Thoracic aorta (tissue), 2 donors: Measurements from ENCODE around the gene GDI1. TPM values are rescaled to one million over a fixed set of nuclear protein-coding genes. Genes with fewer than 3 reads are reported as not detected.

ENCODE experiments used
- ATAC-seq: fragments of 150-250 bp; one replicate; pipeline ENCODE4 v1.8.0; 2017; ENCODE audit warnings: low read depth; ENCODE audit not compliant: insufficient number of reproducible peaks, low FRiP score
- DNase-seq: peaks from one replicate; pipeline ENCODE4 v3.0.0-alpha.2; 2020; ENCODE audit warnings: low spot score
- H3K27ac ChIP-seq, 2 donors: fragments of 200-600 bp; sonication (generic); 1 replicate in 1 of 2; 2 replicates in 1 of 2; pipeline ENCODE4 v1.5.1; 2016; ENCODE audit warnings: mild to moderate bottlenecking in 2 of 2, moderate library complexity in 2 of 2
- H3K27me3 ChIP-seq: fragments of 200-600 bp; sonication (generic); replicated peaks from 2 replicates; pipeline ENCODE4 v1.6.0; 2016; ENCODE audit warnings: mild to moderate bottlenecking; ENCODE audit not compliant: insufficient read depth
- H3K36me3 ChIP-seq: fragments of 200-600 bp; sonication (generic); one replicate; pipeline ENCODE4 v1.5.1; 2016
- H3K4me1 ChIP-seq, 2 donors: fragments of 200-600 bp; sonication (generic); 1 replicate in 1 of 2; 2 replicates in 1 of 2; pipeline versions ENCODE4 v1.5.1 to v1.6.0; 2016; ENCODE audit warnings: low read depth in 2 of 2, mild to moderate bottlenecking in 1 of 2; ENCODE audit not compliant: control insufficient read depth in 1 of 2
- H3K4me3 ChIP-seq: fragments of 200-600 bp; sonication (generic); 2 replicates; pipeline ENCODE4 v1.5.1; 2016; ENCODE audit warnings: mild to moderate bottlenecking
- H3K9me3 ChIP-seq: fragments of 200-600 bp; sonication (generic); 2 replicates; pipeline ENCODE4 v1.5.1; 2016
- total RNA-seq, 2 donors: library from RNA; depleted of rRNA; stranded (reverse); fragments of >200 nt; gene quantifications; one replicate each; pipeline versions ENCODE4 v1.1.0 to v1.2.3, GENCODE V29; 2016
- TF ChIP-seq, protein P1 (sequence below): fragments of 200-600 bp; sonication (generic); IDR thresholded peaks from one replicate; pipeline ENCODE4 v1.5.1; 2019; ENCODE audit warnings: antibody characterized with exemption

The GDI1 gene
- total RNA-seq, 2 donors from 2014 or later = 99.4 to 151 TPM

DNA sequence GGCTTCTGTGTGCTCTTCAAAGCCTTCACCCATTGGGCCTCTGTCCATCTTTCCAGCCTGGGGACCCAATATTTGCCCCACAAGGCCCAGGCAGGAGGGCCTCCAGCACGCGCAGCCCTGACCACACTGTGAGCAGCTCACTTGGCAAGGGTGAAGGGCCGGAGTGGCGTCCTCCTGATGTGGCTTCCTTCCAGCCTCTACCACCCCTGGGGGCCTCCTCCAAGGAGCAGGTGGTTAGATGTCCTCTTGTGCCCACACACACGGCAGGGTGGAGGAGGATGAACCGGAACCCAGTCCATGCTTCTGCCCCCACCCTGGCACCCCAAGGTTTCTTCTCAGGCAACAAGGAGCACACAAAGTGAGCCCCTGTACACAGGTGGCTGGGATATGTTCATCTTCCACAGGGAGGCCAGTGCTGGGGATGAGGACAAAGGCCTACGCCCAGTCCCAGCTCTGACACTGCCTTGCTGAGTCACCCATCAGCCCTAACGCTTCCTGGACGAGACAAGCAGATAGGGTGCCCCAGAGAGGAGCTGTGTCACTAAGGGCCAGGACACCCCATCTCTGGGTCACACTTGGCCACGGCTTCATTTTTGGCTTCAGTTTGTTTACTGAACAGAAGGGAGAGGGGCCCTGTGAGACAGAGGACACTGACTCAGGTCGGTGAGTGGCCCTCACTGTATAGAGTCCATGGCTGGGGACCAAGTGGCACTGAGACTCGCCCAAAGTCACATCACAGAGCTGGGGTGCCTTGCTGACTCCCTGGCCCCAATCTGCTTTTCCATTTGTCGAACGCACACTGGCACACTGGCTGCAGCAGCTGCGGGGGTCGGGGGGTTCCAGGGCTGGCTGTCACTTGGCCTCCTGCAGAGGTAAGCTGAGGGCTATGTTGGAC, 47.5 kb downstream of the GDI1 start:
- Histone ChIP-seq H3K27ac (no peak overlapping the region), H3K36me3 (peaks cover 5% of the 10 kb centered on the region), H3K4me1 (peaks cover 3 to 39% of the 10 kb centered on the region in 2 donors), H3K27me3 (no peaks in the 10 kb centered on the region), H3K4me3 (no peak overlapping the region), H3K9me3 (no peaks in the 10 kb centered on the region)
- no peak for ATAC-seq
- DNase-seq = no peak
- TF ChIP-seq, protein P1, sequence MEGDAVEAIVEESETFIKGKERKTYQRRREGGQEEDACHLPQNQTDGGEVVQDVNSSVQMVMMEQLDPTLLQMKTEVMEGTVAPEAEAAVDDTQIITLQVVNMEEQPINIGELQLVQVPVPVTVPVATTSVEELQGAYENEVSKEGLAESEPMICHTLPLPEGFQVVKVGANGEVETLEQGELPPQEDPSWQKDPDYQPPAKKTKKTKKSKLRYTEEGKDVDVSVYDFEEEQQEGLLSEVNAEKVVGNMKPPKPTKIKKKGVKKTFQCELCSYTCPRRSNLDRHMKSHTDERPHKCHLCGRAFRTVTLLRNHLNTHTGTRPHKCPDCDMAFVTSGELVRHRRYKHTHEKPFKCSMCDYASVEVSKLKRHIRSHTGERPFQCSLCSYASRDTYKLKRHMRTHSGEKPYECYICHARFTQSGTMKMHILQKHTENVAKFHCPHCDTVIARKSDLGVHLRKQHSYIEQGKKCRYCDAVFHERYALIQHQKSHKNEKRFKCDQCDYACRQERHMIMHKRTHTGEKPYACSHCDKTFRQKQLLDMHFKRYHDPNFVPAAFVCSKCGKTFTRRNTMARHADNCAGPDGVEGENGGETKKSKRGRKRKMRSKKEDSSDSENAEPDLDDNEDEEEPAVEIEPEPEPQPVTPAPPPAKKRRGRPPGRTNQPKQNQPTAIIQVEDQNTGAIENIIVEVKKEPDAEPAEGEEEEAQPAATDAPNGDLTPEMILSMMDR = no peak

DNA sequence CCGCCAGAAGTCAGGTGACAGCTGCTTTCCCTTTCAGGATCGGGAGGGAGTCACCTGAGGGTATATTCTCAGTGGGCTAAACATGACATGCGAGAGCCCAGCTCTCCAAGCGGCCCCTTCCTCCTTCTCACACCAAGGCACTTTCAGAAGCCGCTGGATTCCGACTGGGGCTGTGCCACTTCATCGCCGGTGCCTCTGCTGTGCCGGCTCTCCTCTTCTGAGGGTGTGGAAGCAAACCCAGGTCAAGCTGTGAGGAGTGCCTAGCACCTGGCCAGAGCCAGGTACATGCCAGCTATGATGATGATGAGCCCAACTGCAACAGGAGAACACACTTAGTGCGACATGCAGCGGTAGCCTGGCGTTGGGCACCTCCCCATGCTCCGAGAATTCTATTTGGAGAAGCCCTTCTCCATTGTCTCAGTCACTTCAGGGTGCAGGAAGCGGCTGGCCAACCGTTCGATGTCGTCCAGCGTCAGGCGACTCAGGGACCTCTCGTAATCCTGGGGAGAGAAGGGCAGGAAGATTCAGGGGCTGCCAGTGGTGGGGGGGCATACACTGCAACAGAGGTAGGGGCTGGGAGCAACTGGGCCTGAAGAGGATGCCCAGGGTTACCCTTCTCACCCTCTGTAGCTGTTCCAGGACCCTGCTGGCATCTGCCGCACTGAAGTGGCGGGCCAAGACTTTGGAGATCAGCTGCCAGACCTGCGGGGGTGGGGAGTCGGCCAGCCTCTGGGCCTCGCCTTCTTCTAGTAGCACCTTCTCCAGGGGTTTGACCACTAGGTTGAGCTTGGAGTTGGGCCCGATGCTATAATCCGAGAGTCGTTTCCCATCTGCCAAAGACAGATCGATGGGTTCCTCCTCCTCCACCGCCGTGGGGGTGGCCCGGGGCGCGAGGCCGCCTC, 48.4 kb downstream of the GDI1 start:
- Histone ChIP-seq H3K9me3 (no peaks in the 10 kb centered on the region), H3K4me3 (peak overlapping the region; percentile 78), H3K4me1 (peaks cover 3 to 41% of the 10 kb centered on the region in 2 donors), H3K27me3 (no peaks in the 10 kb centered on the region), H3K27ac (peak overlapping the region; percentile 38 to 77), H3K36me3 (peaks cover 5% of the 10 kb centered on the region)
- DNase-seq (no peak), ATAC-seq (no peak)
- TF ChIP-seq, protein P1 = no peak

DNA sequence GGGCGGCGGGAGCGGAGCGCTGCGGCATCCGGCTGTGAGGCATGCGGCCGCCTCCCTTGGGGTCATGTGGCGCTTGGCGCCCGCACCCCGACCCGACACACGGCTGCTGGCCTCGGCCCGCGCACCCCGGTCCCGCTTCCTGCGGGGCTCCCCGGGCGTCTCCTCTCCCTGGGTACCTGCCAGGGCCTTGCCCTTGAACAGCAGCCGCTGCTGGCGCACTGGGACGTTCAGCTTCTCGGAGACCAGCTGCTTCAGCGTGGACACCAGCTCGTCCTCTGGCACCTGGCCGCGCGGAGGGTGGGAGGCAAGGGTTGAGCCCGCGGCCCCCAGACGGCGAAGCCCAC, 49.1 kb downstream of the GDI1 start:
- H3K27me3 ChIP-seq = no peaks in the 10 kb centered on the region
- TF ChIP-seq, protein P1 = no peak
- DNase-seq (no peak), ATAC-seq (no peak)
- H3K9me3 ChIP-seq = no peaks in the 10 kb centered on the region
- H3K4me1 ChIP-seq = peaks cover 3 to 41% of the 10 kb centered on the region in 2 donors
- H3K36me3 ChIP-seq = peaks cover 5% of the 10 kb centered on the region
- H3K27ac ChIP-seq = peak overlapping the region; percentile 38 to 77
- peak overlapping the region; percentile 78 for H3K4me3 ChIP-seq

DNA sequence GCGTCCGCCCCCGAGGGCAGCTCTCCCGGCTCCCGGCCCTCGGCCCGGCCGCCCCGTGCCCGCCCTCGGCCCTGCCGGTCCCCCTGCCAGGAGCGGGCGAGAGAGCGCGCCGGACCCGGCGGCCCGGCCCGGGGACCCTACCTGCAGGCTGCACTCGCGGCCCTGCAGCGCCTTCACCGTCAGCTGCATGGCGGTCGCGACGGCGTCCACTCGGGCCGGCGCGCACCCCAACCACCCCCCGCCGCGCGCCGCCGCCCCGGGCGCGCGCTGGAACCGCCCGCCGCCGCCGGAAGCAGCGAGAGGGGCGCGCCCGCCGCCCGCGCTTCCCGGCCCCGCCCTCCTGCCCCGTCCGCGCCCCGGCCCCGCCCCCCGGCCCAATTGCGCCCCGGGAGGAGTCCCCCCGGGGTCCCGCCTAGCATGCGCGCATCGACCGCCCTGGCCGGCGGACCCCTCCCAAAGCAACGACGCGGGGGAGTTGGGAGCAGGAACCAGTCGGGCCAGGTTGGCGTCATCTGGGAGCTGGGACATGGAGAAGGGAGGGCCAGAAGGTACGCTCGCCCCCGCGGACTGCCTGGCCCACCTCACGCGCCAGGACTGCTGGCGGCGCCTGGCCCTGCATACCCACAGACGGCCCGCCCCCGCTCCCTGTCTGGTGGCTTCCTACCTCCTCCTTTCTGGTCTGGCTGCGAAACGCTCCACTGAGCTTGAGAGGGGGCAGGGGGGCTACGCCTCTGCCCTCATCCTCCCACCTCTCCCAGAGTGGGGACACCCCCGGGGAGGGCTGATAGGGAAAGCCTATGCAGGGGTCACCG, 49.6 kb downstream of the GDI1 start, which contains the start of gene UBL4A:
Gene UBL4A (minus strand): TSS at position 220 of the 812 bp plus-strand sequence. CDS start 31 bp downstream, at position 189.
- Histone ChIP-seq H3K36me3 (peaks cover 5% of the 10 kb centered on the region), H3K4me3 (peak within 1 kb of the TSS; percentile 78), H3K27ac (peak within 1 kb of the TSS; percentile 52 to 77), H3K27me3 (no peaks in the 10 kb centered on the region), H3K9me3 (no peaks in the 10 kb centered on the region), H3K4me1 (peaks cover 3 to 41% of the 10 kb centered on the region in 2 donors)
- ATAC-seq (no peak), DNase-seq (peak; percentile 30)
- TF ChIP-seq, protein P1 = no peak
